WI38 (cell line): Measurements from ENCODE around the gene OPCML.

Experiments used
- H3K4me3 ChIP-seq: 2 replicates; pipeline ENCODE4 v1.5.1; 2011; ENCODE audit warnings: low read depth, mild to moderate bottlenecking, control low read depth, low read length
- CTCF ChIP-seq: IDR thresholded peaks from 2 replicates; pipeline ENCODE4 v1.5.1; 2012; ENCODE audit warnings: low read depth, mild to moderate bottlenecking, control low read depth, low read length

Gene OPCML

GRCh38 chr11:132496341-132496740 is 1036.0 kb downstream of the OPCML start:
- no peak for TF ChIP-seq CTCF
- H3K4me3 ChIP-seq = no peak overlapping the region

- no peak overlapping the region for H3K4me3 ChIP-seq
- TF ChIP-seq CTCF = no peak
Observed at GRCh38 chr11:132493801-132494200, 1038.5 kb downstream of the OPCML start.

GRCh38 chr11:132490978-132491377 is 1041.3 kb downstream of the OPCML start:
- TF ChIP-seq CTCF = no peak

GRCh38 chr11:132486060-132486459 is 1046.2 kb downstream of the OPCML start:
- TF ChIP-seq CTCF = no peak
- H3K4me3 ChIP-seq = no peak overlapping the region

More at GRCh38 chr11:132490978-132491377, 1041.3 kb downstream of the OPCML start:
- H3K4me3 ChIP-seq = no peak overlapping the region

- TF ChIP-seq CTCF = no peak
- no peak overlapping the region for H3K4me3 ChIP-seq
Observed at GRCh38 chr11:132475026-132475425, 1057.3 kb downstream of the OPCML start.

GRCh38 chr11:132472411-132473172 is 1059.7 kb downstream of the OPCML start:
- TF ChIP-seq CTCF = no peak
- no peak overlapping the region for H3K4me3 ChIP-seq

- TF ChIP-seq CTCF = no peak
- H3K4me3 ChIP-seq = no peak overlapping the region
Observed at GRCh38 chr11:132471466-132471865, 1060.8 kb downstream of the OPCML start.
